Tibial nerve (tissue), 4 donors: ENCODE data around the gene SCAF4.

Experiments used
- EP300 ChIP-seq, 2 donors: sonication (generic); formaldehyde crosslinking; IDR thresholded peaks; one replicate each; pipeline ENCODE4 v1.6.1; 2017; ENCODE audit warnings: antibody characterized with exemption in 2 of 2, mild to moderate bottlenecking in 1 of 2
- POLR2A ChIP-seq, 2 donors: fragments of 450-650 bp; IDR thresholded peaks; one replicate each; pipeline ENCODE4 v1.6.1; 2017; ENCODE audit warnings: antibody characterized with exemption in 2 of 2, mild to moderate bottlenecking in 2 of 2, moderate library complexity in 2 of 2
- TF ChIP-seq, protein P1 (sequence below), 5 experiments: fragments of 200-600 bp in 3 of 5; fragments of 450-650 bp in 2 of 5; sonication (generic) in 3 of 5; IDR thresholded peaks; one replicate each; pipeline ENCODE4 v1.5.1; 2016 to 2019; ENCODE audit warnings: antibody characterized with exemption in 5 of 5, mild to moderate bottlenecking in 3 of 5, moderate library complexity in 2 of 5

DNA sequence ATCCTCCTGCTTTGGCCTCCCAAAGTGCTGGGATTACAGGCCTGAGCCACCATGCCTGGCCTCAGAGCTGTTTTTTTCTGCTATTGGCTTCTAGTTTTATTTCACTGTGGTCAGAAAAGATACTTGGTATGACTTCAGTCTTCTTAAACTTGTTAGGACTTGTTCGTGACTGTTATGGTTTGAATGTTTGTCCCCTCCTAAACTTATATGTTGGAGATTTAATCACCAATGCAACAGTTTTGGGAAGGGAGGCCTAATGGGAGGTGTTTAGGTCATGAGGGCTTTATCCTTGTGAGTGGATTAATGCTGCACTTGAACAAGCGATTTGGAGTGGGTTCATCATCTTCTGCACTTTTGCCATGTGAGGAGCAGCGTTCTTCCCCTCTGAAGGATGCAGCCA, 96.9 kb downstream of the SCAF4 start:
- TF ChIP-seq, protein P1, sequence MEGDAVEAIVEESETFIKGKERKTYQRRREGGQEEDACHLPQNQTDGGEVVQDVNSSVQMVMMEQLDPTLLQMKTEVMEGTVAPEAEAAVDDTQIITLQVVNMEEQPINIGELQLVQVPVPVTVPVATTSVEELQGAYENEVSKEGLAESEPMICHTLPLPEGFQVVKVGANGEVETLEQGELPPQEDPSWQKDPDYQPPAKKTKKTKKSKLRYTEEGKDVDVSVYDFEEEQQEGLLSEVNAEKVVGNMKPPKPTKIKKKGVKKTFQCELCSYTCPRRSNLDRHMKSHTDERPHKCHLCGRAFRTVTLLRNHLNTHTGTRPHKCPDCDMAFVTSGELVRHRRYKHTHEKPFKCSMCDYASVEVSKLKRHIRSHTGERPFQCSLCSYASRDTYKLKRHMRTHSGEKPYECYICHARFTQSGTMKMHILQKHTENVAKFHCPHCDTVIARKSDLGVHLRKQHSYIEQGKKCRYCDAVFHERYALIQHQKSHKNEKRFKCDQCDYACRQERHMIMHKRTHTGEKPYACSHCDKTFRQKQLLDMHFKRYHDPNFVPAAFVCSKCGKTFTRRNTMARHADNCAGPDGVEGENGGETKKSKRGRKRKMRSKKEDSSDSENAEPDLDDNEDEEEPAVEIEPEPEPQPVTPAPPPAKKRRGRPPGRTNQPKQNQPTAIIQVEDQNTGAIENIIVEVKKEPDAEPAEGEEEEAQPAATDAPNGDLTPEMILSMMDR (IDR thresholded peaks at IDR 0.05): no peak
- TF ChIP-seq EP300 (IDR thresholded peaks at IDR 0.05): no peak
- TF ChIP-seq POLR2A (IDR thresholded peaks at IDR 0.05): no peak
